GF-D8 (cell line): ENCODE measurements around the gene TNRC6B.
A peak's percentile ranks its signal among the peaks of the same experiment; 100 is the strongest.
"Not testable (repeated sequence)": the region's sequence is repeated elsewhere in the genome, so short reads cannot be mapped to it uniquely, and the experiment has no call there.

Experiments used
- DNase-seq: peaks from one replicate; lab custom pipeline; 2025; lab: John Stamatoyannopoulos, UW

Gene TNRC6B, protein sequence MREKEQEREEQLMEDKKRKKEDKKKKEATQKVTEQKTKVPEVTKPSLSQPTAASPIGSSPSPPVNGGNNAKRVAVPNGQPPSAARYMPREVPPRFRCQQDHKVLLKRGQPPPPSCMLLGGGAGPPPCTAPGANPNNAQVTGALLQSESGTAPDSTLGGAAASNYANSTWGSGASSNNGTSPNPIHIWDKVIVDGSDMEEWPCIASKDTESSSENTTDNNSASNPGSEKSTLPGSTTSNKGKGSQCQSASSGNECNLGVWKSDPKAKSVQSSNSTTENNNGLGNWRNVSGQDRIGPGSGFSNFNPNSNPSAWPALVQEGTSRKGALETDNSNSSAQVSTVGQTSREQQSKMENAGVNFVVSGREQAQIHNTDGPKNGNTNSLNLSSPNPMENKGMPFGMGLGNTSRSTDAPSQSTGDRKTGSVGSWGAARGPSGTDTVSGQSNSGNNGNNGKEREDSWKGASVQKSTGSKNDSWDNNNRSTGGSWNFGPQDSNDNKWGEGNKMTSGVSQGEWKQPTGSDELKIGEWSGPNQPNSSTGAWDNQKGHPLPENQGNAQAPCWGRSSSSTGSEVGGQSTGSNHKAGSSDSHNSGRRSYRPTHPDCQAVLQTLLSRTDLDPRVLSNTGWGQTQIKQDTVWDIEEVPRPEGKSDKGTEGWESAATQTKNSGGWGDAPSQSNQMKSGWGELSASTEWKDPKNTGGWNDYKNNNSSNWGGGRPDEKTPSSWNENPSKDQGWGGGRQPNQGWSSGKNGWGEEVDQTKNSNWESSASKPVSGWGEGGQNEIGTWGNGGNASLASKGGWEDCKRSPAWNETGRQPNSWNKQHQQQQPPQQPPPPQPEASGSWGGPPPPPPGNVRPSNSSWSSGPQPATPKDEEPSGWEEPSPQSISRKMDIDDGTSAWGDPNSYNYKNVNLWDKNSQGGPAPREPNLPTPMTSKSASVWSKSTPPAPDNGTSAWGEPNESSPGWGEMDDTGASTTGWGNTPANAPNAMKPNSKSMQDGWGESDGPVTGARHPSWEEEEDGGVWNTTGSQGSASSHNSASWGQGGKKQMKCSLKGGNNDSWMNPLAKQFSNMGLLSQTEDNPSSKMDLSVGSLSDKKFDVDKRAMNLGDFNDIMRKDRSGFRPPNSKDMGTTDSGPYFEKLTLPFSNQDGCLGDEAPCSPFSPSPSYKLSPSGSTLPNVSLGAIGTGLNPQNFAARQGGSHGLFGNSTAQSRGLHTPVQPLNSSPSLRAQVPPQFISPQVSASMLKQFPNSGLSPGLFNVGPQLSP (N-terminal part only)

DNA sequence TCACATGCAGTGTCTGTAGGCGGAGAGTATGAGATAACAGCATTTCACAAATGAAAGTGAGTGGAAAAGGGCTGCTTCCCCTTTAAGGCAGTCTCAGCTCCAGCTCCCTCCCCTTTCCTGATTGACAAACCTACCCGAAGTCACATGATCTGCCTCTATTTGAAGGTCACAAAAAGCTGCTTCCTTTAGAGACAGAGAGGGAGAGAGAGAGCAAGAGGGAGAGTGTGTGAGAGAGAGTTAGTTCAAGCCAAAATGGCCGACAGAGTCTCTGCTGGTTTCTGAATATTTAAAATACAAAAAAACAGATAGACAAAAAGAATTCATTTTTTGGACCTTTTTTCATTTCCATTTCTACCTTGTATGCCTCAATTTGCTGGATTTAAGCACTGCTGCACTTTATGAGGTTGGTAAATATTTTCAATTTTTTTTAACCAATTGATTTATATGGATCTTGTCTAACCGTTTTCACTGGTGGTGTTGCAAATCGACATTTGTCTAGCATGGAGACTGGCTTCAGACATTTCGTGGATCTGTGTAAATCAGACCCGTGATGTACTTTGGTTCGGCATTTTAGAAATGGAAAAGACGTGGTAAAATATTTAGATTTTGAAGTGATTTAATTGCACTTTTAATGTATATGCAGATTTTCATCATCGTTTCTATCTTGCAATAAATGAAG lies at the start of gene TNRC6B:
TSS of gene TNRC6B (plus strand) at position 188 of the 679 bp plus-strand sequence. CDS start at position 399, 211 bp downstream.
- peak; percentile 98 for DNase-seq

- DNase-seq = peak; percentile 95
These were observed 48.7 kb upstream of the TNRC6B start for GRCh38 chr22:40128989-40129388.

GRCh38 chr22:40137132-40137531 lies 40.6 kb upstream of the TNRC6B start:
- no peak for DNase-seq

- no peak for DNase-seq
These were observed 38.9 kb upstream of the TNRC6B start for GRCh38 chr22:40138866-40139265.

DNA sequence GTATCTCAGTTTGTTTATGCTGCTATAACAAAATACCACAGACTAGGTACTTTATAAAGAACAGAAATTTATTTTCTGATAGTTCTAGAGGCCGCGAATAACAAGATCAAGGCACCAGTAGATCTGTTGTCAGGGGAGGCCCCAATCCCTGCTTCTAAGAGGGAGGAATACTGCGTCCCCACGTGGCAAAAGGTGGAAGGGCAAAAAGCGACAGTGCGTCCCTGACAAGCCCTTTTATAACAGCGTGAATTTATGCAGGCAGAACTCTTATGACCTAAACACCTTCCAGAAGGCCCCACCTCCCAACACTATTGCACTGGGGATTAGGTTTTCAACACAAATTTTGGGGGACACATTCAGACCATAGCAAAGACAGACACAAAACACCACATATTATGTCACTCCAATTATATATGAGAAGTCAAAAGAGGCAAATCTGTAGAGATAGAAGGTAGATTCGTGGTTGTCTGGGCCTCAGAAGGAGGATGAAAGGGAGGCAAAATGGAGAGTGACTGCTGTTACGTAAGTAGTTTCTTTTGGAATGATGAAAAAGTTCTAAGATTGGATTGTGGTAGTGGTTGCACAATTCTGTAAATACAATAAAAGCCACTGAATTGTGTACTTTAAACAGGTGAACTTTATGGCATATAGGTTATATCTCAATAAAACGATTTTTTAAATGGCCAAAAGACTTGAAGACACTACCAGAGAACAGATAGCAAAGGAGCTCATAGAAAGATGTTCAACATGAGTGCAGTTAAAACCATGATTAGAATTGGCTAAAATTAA lies 30.1 kb upstream of the TNRC6B start:
- no peak for DNase-seq

- DNase-seq = no peak
These were observed 24.5 kb upstream of the TNRC6B start for GRCh38 chr22:40153192-40153591.

DNA sequence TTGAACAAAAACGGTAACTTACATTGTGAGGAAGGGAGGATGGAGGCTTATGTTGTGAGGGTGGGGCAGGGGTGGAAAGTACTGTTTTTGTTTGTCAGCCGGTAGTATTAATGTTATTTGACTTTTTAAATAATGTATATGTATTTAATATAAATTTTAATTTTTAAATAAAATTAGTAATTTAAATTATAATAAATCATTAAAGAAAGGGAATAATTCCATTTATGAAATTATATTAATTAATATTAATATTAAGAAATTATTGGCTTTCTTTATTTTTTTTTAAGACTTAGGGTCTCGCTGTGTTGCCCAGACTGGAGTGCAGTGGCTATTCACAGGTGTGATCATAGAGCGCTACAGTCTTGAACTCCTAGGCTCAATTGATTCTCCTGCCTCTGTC lies 24.0 kb upstream of the TNRC6B start:
- no peak for DNase-seq

DNA sequence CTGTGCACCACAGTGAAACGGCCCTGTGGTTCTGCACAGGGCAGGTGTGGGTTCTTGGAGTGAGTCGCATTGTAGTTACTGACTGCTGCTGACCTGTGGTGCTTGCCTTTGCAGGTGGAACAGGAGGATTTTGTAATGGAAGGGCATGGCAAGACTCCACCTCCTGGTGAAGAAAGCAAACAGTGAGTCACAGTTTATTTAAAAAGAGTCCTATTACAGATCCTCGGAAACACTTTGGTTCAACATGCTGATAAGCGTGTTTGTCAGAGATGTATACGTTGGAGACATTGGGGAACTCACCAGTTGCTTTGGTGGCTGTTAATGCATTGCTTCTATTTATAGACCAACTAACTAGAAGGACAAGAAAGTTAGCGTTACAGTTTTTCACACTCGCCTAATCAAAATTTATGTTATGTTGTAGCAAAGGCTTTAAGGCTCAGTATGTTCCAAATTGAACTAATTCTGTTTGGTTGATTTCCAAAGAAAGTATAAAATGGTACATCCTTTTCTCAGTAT lies 21.7 kb upstream of the TNRC6B start:
- peak; percentile 33 for DNase-seq

GRCh38 chr22:40156682-40157081 lies 21.0 kb upstream of the TNRC6B start:
- not testable (repeated sequence) for DNase-seq

DNA sequence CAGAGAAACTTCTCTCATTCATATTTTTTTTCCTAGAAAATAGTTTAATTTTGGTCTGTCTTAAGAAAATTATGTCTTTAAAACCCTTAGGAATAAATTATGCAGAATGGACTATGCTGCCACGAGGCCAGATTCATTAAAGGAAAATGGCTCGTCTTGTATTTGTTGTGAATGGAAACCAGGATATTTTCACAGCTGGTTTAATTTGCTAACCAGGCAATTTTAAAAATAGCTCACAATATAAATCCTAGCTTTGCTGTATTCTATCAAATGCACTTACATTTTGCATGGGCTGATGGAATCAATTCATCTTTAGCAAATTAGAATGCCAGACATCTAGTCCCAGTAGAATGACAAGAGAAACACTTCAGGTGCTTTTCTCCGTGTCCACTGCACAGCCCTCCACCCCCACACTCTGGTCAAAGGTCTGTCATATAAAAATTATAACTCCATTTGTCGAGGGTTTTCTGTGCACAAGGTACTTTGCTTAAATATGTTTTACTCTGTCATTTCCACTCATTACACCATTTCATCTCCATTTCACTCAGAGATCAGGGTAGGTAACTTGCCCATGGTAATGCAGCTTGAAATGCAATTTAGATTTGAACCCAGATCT lies 20.3 kb upstream of the TNRC6B start:
- DNase-seq = no peak

GRCh38 chr22:40161194-40161593 lies 16.5 kb upstream of the TNRC6B start:
- no peak for DNase-seq

DNA sequence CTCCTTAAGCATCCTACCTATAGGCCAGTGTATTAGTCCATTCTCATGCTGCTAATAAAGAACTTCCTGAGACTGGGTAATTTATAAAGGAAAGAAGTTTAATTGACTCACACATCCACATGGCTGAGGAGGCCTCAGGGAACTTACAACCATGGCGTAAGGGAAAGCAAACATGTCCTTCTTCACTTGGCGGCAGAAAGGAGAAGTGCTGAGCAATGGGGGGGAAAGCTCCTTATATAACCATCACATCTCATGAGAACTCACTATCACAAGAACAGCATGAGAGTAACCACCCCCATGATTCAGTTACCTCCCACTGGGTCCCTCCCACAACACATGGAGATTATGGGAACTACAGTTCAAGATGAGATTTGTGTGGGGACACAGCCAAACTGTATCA lies 12.2 kb upstream of the TNRC6B start:
- DNase-seq = not testable (repeated sequence)

GRCh38 chr22:40175611-40176244 lies 2.0 kb upstream of the TNRC6B start:
- DNase-seq = no peak

DNA sequence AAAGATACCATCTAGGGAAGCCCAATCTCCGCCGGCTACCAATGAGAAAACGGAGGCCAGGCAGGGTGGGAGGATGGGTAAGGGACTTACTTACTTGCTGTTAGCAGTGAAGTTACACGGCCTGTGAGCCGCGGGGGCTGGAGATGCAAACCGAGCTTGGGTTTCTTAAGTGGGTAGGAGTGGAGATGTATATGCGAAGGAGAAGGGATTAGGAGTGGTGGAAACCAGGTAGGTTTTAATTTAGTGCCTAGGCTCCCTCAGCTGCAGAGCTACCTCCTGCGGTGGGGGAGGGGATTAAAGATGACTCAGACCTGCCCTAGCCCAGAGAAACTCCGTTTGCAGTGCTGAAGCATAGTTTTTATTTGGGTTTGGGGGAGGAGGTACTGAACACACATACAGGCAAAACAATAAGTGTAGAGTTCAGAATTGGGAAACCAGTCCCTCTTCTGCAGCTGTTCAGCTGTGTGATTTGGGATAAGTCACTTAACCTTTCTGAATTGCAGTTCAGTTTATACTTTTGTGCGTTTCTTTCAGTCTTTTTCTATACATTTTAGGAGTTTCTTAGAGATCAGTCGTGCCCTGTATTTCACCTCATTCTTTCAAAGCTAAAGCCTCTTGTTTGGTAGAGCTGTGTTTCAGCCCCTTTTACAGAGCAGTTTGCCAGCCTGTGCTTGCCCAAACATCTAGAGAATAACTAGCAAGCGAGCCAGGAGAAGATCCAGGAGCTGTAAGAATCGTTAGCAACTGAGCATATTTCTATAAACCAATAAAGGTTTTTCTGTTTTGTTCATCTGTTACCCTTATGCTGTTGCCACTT lies 596 bp upstream of the TNRC6B start:
- DNase-seq = peak; percentile 11

GRCh38 chr22:40178417-40179409 lies 988 bp downstream of the TNRC6B start:
- DNase-seq = no peak

DNA sequence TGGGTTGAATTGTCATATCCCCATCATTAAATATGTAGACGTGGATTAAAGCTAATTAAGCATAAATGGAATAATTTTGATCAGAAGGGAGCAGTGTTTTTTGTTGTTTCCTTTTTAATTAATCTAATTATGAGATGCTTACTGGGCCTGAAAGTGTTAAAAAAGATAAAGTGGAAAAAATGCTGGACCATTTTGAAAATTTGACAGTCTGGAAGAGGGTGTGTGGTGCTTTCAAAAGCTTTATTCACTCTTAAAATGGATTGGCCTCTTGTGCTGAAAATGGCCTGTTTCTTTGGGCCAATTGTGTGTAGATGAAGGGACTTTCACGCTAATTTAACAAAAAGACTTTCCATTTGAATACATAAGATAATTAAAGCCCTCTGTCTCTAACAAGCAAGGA lies 1.8 kb downstream of the TNRC6B start:
- no peak for DNase-seq

DNA sequence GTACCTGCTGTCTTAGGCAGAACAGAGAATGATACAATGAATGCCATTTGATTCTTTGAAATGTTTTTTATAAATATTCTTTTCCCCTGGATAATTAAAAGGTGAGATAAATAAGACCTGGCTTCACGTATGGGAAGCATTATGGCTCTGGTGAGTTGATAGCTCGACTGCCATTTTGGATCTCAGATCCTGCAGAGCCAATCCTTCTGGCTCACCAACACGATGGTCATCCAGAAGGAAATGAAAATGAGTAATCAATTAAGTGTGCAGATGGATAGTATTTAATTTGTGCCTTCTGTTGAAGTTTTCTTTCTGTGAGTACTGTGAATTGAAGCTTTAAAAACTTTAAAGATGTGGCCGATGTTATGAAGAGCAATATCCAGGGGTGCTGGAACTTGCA lies 2.7 kb downstream of the TNRC6B start:
- no peak for DNase-seq
